Stimulated activated CD4-positive, alpha-beta T cell treated with anti-CD3 and anti-CD28 coated beads, Interleukin-1b, Interleukin-23, amount 100 ng/mL, for 48 hours (primary cell): ENCODE results near the gene RNASE12.
A peak's percentile ranks its signal among the peaks of the same experiment; 100 is the strongest.
"Not testable (repeated sequence)": the region's sequence is repeated elsewhere in the genome, so short reads cannot be mapped to it uniquely, and the experiment has no call there.

Source experiments
- DNase-seq: peaks from one replicate; pipeline ENCODE4 v3.0.0-alpha.2; 2020

Gene RNASE12

GRCh38 chr14:20613094-20614037, 22.2 kb upstream of the RNASE12 start:
- peak; percentile 94 for DNase-seq

- no peak for DNase-seq
These were observed 21.2 kb upstream of the RNASE12 start for GRCh38 chr14:20612403-20612802.

GRCh38 chr14:20611277-20611676, 20.1 kb upstream of the RNASE12 start:
- DNase-seq, result no peak

GRCh38 chr14:20610002-20610765, 19.0 kb upstream of the RNASE12 start:
- DNase-seq, result peak; percentile 85

GRCh38 chr14:20609215-20610001, 18.2 kb upstream of the RNASE12 start:
- DNase-seq, result peak; percentile 60

- DNase-seq, result no peak
These were observed 17.4 kb upstream of the RNASE12 start for GRCh38 chr14:20608383-20609110.

GRCh38 chr14:20607617-20608016, 16.4 kb upstream of the RNASE12 start:
- DNase-seq, result no peak

GRCh38 chr14:20606902-20607242, 15.7 kb upstream of the RNASE12 start:
- no peak for DNase-seq

- no peak for DNase-seq
These were observed 15.2 kb upstream of the RNASE12 start for GRCh38 chr14:20606190-20606901.

- no peak for DNase-seq
These were observed 12.9 kb upstream of the RNASE12 start for GRCh38 chr14:20603813-20604690.

- no peak for DNase-seq
These were observed 11.4 kb upstream of the RNASE12 start for GRCh38 chr14:20602583-20602982.

- no peak for DNase-seq
These were observed 10.3 kb upstream of the RNASE12 start for GRCh38 chr14:20601522-20601921.

- no peak for DNase-seq
These were observed 5.9 kb upstream of the RNASE12 start for GRCh38 chr14:20597108-20597507.

- DNase-seq, result not testable (repeated sequence)
These were observed 4.5 kb upstream of the RNASE12 start for GRCh38 chr14:20595726-20596125.

- no peak for DNase-seq
These were observed 1.4 kb upstream of the RNASE12 start for GRCh38 chr14:20592574-20592973.

- no peak for DNase-seq
These were observed 3.6 kb downstream of the RNASE12 start, which contains the start of gene RNASE11 for GRCh38 chr14:20587489-20588154. Gene RNASE11, minus strand, starts transcription at chr14:20588001.

GRCh38 chr14:20583908-20584307, 7.3 kb downstream of the RNASE12 start:
- no peak for DNase-seq

- no peak for DNase-seq
These were observed 8.0 kb downstream of the RNASE12 start for GRCh38 chr14:20583142-20583541.

GRCh38 chr14:20580242-20580641, 10.9 kb downstream of the RNASE12 start:
- no peak for DNase-seq
